Neuronal stem cell (in vitro differentiated cells): ENCODE measurements around the gene PDSS1. TPM values are rescaled to one million over a fixed set of nuclear protein-coding genes. Genes with fewer than 3 reads are reported as not detected.

ENCODE experiments used
- DNase-seq: peaks from one replicate; pipeline ENCODE4 v3.0.0-alpha.2; 2013; ENCODE audit warnings: low spot score
- H2AFZ ChIP-seq: one replicate; pipeline ENCODE4 v1.6.1; 2013; ENCODE audit warnings: mild to moderate bottlenecking, low read length, inconsistent platforms
- H2AK5ac ChIP-seq: 2 replicates; pipeline ENCODE4 v1.6.1; 2013; ENCODE audit warnings: low read depth, mild to moderate bottlenecking, inconsistent platforms, low read length, moderate library complexity, mixed read lengths
- H2BK120ac ChIP-seq: 2 replicates; pipeline ENCODE4 v1.6.1; 2013; ENCODE audit warnings: low read depth, mild to moderate bottlenecking, inconsistent platforms, low read length, moderate library complexity, mixed read lengths
- H2BK12ac ChIP-seq: one replicate; pipeline ENCODE4 v1.6.1; 2013; ENCODE audit warnings: low read length, inconsistent platforms
- H2BK15ac ChIP-seq: 2 replicates; pipeline ENCODE4 v1.6.1; 2013; ENCODE audit warnings: mild to moderate bottlenecking, low read length, inconsistent platforms, mixed read lengths
- H2BK5ac ChIP-seq: one replicate; pipeline ENCODE4 v1.6.1; 2013; ENCODE audit warnings: inconsistent platforms, mild to moderate bottlenecking, low read length, moderate library complexity
- H3K14ac ChIP-seq: one replicate; pipeline ENCODE4 v1.6.1; 2013; ENCODE audit warnings: low read length, inconsistent platforms
- H3K18ac ChIP-seq: 2 replicates; pipeline ENCODE4 v1.6.1; 2013; ENCODE audit warnings: low read length, inconsistent platforms
- H3K23ac ChIP-seq: 2 replicates; pipeline ENCODE4 v1.6.1; 2013; ENCODE audit warnings: low read depth, mild to moderate bottlenecking, mixed read lengths, low read length, inconsistent platforms; ENCODE audit not compliant: poor library complexity
- H3K27ac ChIP-seq: replicated peaks from 3 replicates; pipeline ENCODE4 v1.5.1; 2013; ENCODE audit warnings: low read length, inconsistent platforms
- H3K27me3 ChIP-seq, 3 experiments: 2 replicates each; pipeline ENCODE4 v1.6.1; 2013; ENCODE audit warnings: low read length in 3 of 3, mild to moderate bottlenecking in 2 of 3, inconsistent platforms in 1 of 3, low read depth in 1 of 3, mixed read lengths in 1 of 3, moderate library complexity in 1 of 3; ENCODE audit not compliant: control insufficient read depth in 3 of 3, insufficient read depth in 3 of 3
- H3K36me3 ChIP-seq, 2 donors: replicated peaks in 1 of 2; 2 replicates each; pipeline ENCODE4 v1.6.1; 2013; ENCODE audit warnings: low read length in 2 of 2; ENCODE audit not compliant: control insufficient read depth in 2 of 2, insufficient read depth in 2 of 2
- H3K4ac ChIP-seq: 2 replicates; pipeline ENCODE4 v1.6.1; 2013; ENCODE audit warnings: inconsistent platforms, mild to moderate bottlenecking, low read length, moderate library complexity
- H3K4me1 ChIP-seq, 2 donors: 1 replicate in 1 of 2; 2 replicates in 1 of 2; pipeline ENCODE4 v1.6.1; 2013; ENCODE audit warnings: low read length in 2 of 2, low read depth in 1 of 2; ENCODE audit not compliant: control insufficient read depth in 2 of 2, insufficient read depth in 1 of 2
- H3K4me2 ChIP-seq: one replicate; pipeline ENCODE4 v1.6.1; 2013; ENCODE audit warnings: mild to moderate bottlenecking, low read length, inconsistent platforms; ENCODE audit not compliant: insufficient read depth, poor library complexity, severe bottlenecking
- H3K4me3 ChIP-seq, 2 donors: 2 replicates each; pipeline ENCODE4 v1.5.1; 2013; ENCODE audit warnings: low read length in 2 of 2, mild to moderate bottlenecking in 2 of 2, inconsistent platforms in 1 of 2, moderate library complexity in 1 of 2
- H3K79me1 ChIP-seq: one replicate; pipeline ENCODE4 v1.6.1; 2013; ENCODE audit warnings: low read depth, mild to moderate bottlenecking, inconsistent platforms, low read length, moderate library complexity
- H3K9ac ChIP-seq: one replicate; pipeline ENCODE4 v1.6.1; 2013; ENCODE audit warnings: mild to moderate bottlenecking, low read depth, low read length, inconsistent platforms; ENCODE audit not compliant: poor library complexity
- H3K9me3 ChIP-seq, 2 donors: replicated peaks in 1 of 2; 2 replicates each; pipeline versions ENCODE3 to v1.6.1; 2013; ENCODE audit warnings: low read length in 2 of 2, mild to moderate bottlenecking in 2 of 2, inconsistent platforms in 1 of 2, low read depth in 1 of 2, mixed read lengths in 1 of 2, moderate library complexity in 1 of 2; ENCODE audit not compliant: control insufficient read depth in 2 of 2, insufficient read depth in 1 of 2
- H4K8ac ChIP-seq: one replicate; pipeline ENCODE4 v1.6.1; 2013; ENCODE audit warnings: low read depth, mild to moderate bottlenecking, inconsistent platforms, low read length, moderate library complexity
- H4K91ac ChIP-seq: one replicate; pipeline ENCODE4 v1.6.1; 2013; ENCODE audit warnings: low read length, low read depth, mild to moderate bottlenecking, inconsistent platforms; ENCODE audit not compliant: poor library complexity
- WGBS, 2 donors: extraction: QIAGEN DNeasy Blood & Tissue Kit; methylation state at CpG; one replicate each; pipeline ENCODE4 v1.1.7; 2013; ENCODE audit warnings: missing lambda C conversion rate in 2 of 2, mixed read lengths in 1 of 2; ENCODE audit not compliant: insufficient read length in 2 of 2, insufficient replicate concordance in 1 of 2; ENCODE audit errors: extremely low coverage in 2 of 2; 5-methylcytosine and 5-hydroxymethylcytosine counted together
- small RNA-seq: library from polyadenylated mRNA; stranded (forward); fragments of <200 nt; extraction: miRNeasy Mini kit (QIAGEN cat#:217004); gene quantifications from one replicate; pipeline ENCODE3, GENCODE V24; 2013; ENCODE audit not compliant: insufficient read depth

The PDSS1 gene

DNA sequence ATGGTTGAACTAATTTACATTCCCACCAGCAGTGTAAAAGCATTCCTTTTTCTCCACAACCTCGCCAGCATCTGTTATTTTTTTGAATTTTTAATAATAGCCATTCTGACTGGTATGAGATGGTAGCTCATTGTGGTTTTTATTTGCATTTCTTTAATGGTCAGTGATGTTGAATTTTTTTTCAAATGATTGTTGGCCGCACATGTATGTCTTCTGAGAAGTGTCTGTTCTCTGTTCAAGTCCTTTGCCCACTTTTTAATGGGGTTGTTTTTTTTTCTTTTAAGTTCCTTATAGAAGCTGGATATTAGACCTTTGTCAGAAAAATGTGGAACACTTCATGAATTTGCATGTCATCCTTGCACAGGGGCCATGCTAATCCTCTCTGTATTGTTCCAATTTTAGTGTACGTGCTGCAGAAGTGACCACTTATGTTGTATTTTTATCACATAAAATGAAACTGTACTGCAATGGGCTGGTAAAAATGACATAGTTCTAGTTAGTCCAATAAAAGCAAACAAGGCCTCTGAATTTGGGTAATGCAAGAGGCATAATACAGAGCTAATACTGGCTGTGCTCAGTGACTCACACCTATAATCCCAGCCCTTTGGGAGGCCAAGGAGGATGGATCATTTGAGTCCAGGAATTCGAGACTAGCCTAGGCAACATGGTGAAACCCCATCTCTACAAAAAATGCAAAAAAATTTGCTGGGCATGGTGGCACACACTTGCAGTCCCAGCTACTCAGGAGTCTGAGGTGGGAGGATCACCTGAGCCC, 92.9 kb downstream of the PDSS1 start:
- H3K9me3 ChIP-seq, result peaks cover 0 to 4% of the 10 kb centered on the region in 2 donors
- no peak overlapping the region for H2BK12ac ChIP-seq
- H3K18ac ChIP-seq, result no peak overlapping the region
- H3K36me3 ChIP-seq, result no peaks in the 10 kb centered on the region
- H3K79me1 ChIP-seq, result no peaks in the 10 kb centered on the region
- no peak overlapping the region for H3K9ac ChIP-seq
- H3K4me3 ChIP-seq, result no peak overlapping the region
- no peak overlapping the region for H2BK15ac ChIP-seq
- no peak overlapping the region for H2AK5ac ChIP-seq
- no peak overlapping the region for H3K14ac ChIP-seq
- H3K4me2 ChIP-seq, result no peak overlapping the region
- no peak overlapping the region for H4K8ac ChIP-seq
- H3K4ac ChIP-seq, result no peak overlapping the region
- H3K27ac ChIP-seq, result no peak overlapping the region
- no peak for DNase-seq
- H2BK120ac ChIP-seq, result no peak overlapping the region
- no peak overlapping the region for H3K23ac ChIP-seq
- no peak overlapping the region for H2AFZ ChIP-seq
- no peak overlapping the region for H2BK5ac ChIP-seq
- no peaks in the 10 kb centered on the region for H3K4me1 ChIP-seq
- no CpG with 5 or more reads among the region's 4 CpGs for WGBS, 2 donors
- H3K27me3 ChIP-seq, result no peaks in the 10 kb centered on the region
- no peak overlapping the region for H4K91ac ChIP-seq

DNA sequence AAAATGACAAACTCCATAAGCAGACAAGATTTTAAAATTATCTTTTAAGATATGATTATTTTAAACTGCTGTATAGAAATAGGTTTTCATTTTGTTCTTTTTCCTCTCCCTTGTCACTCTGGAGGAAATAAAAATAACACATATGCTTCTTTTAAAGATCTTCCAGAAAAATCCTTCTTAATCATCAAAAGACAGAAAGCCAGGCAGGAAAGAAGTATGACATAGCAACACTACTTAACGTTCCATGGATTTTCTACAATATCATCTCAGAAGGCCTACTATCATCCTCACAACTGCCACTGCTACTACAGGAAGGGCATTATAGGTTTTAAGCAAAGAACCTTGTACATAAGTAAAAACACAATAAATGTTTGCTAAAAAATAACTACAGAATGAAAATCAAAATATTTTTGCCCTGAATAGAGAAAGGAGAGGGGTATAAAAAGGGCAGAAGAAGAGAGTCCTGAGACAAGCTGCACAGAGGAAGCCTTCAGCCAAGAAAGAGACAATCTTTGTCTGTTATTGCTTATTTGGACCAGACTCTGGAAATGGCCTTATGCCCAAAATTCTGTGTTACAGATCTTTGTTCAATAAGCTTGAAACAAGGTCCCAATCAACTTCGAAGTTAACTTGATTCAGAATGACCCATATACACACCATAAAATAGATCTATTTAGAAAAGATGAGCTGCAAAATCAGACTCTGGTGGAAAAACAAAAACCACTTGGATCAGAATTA, 95.4 kb downstream of the PDSS1 start:
- Histone ChIP-seq H2BK5ac (no peak overlapping the region), H3K18ac (no peak overlapping the region), H4K91ac (no peak overlapping the region), H3K4me2 (no peak overlapping the region), H2BK12ac (no peak overlapping the region), H3K27ac (no peak overlapping the region), H3K9ac (no peak overlapping the region), H3K4me1 (no peaks in the 10 kb centered on the region), H3K23ac (no peak overlapping the region), H2BK120ac (no peak overlapping the region), H3K9me3 (peaks cover 0 to 17% of the 10 kb centered on the region in 2 donors), H3K27me3 (no peaks in the 10 kb centered on the region), H3K36me3 (no peaks in the 10 kb centered on the region), H3K4me3 (no peak overlapping the region), H2AK5ac (no peak overlapping the region), H3K4ac (no peak overlapping the region), H3K79me1 (no peaks in the 10 kb centered on the region), H4K8ac (no peak overlapping the region), H2BK15ac (no peak overlapping the region), H2AFZ (no peak overlapping the region), H3K14ac (no peak overlapping the region)
- DNase-seq, result no peak
- WGBS, 2 donors, result no CpG with 5 or more reads among the region's 2 CpGs

Small RNA genes within 50 kb of the gene (small RNA-seq; reads per million reads assigned to genes)
- not detected for gene RF00191
- not detected for gene RNU6-946P
